K562 (cell line): ENCODE measurements around the gene MOB3B. TPM values are rescaled to one million over a fixed set of nuclear protein-coding genes. Genes with fewer than 3 reads are reported as not detected.

ENCODE experiments used
- ATAC-seq: fragments of 200-7000 bp; cut with Tn5 transposase; 3 replicates; pipeline ENCODE4 v1.9.1; 2020; ENCODE audit warnings: moderate library complexity
- BruUV-seq: library from RNA; stranded (reverse); fragments of 400-500 nt; replicated peaks from 2 replicates; lab custom pipeline; 2021; lab: Mats Ljungman, UMichigan
- CTCF ChIA-PET: fragments of 300-600 bp; formaldehyde crosslinking; extraction: SDS; loops from one replicate; lab custom pipeline; 2021; ENCODE audit warnings: low intra/inter-chr PET ratio; lab: Yijun Ruan, JAX
- POLR2A ChIA-PET: fragments of 300-600, 350-650 bp; sonication (Branson Sonifier 250); formaldehyde crosslinking; extraction: SDS; loops from one replicate; lab custom pipeline; 2021; ENCODE audit warnings: antibody characterized with exemption, inconsistent platforms; lab: Yijun Ruan, JAX
- DNase-seq, 4 experiments: peaks; one replicate each; pipeline versions ENCODE4 v3.0.0 to v3.0.0-alpha.2; 2011 to 2018; ENCODE audit warnings: low spot score in 3 of 4, mixed read lengths in 3 of 4; ENCODE audit errors: extremely low read depth in 1 of 4
- FAIRE-seq: peaks from 2 replicates; lab custom pipeline; 2011; peaks lifted over from hg19 to GRCh38; lab: Jason Lieb, UNC
- H2AFZ ChIP-seq: 2 replicates; pipeline ENCODE4 v1.6.0; 2011; ENCODE audit warnings: low read depth, low read length, control low read depth, inconsistent platforms
- H3K27ac ChIP-seq: fragments of 200-600 bp; 3 replicates; pipeline ENCODE4 v1.8.0; 2011; ENCODE audit warnings: low read depth, mild to moderate bottlenecking, control low read depth, inconsistent platforms, low read length, moderate library complexity, mixed read lengths; ENCODE audit errors: extremely low read depth
- H3K27me3 ChIP-seq, 2 experiments: fragments of 300-600 bp in 1 of 2; 2 replicates in 1 of 2; 3 replicates in 1 of 2; pipeline versions ENCODE4 v1.6.0 to v1.8.0; 2011; ENCODE audit warnings: inconsistent platforms in 2 of 2, low read length in 2 of 2, mild to moderate bottlenecking in 1 of 2, mixed read lengths in 1 of 2, moderate library complexity in 1 of 2; ENCODE audit not compliant: control insufficient read depth in 2 of 2, insufficient read depth in 2 of 2
- H3K36me3 ChIP-seq: fragments of 300-600 bp; 3 replicates; pipeline ENCODE4 v1.8.0; 2011; ENCODE audit warnings: mild to moderate bottlenecking, low read length, inconsistent platforms; ENCODE audit not compliant: control insufficient read depth, insufficient read depth
- H3K4me1 ChIP-seq, 2 experiments: fragments of 200-600 bp in 1 of 2; replicated peaks in 1 of 2; 2 replicates in 1 of 2; 3 replicates in 1 of 2; pipeline versions ENCODE4 v1.5.1 to v1.8.0; 2011; ENCODE audit warnings: inconsistent platforms in 2 of 2, low read length in 2 of 2, mild to moderate bottlenecking in 1 of 2, mixed read lengths in 1 of 2, moderate library complexity in 1 of 2; ENCODE audit not compliant: control insufficient read depth in 2 of 2, insufficient read depth in 2 of 2
- H3K4me2 ChIP-seq: 2 replicates; pipeline ENCODE4 v1.6.1; 2011; ENCODE audit warnings: low read length, control low read depth, inconsistent platforms, mixed read lengths; ENCODE audit not compliant: insufficient read depth
- H3K4me3 ChIP-seq: fragments of 200-600 bp; sonication (generic), shearing (Covaris generic); 2 replicates; pipeline ENCODE4 v1.5.1; 2016; ENCODE audit warnings: control low read depth, inconsistent platforms
- H3K79me2 ChIP-seq: fragments of 200-600 bp; 3 replicates; pipeline ENCODE4 v1.8.0; 2011; ENCODE audit warnings: low read length, inconsistent platforms; ENCODE audit not compliant: control insufficient read depth, insufficient read depth
- H3K9ac ChIP-seq, 2 experiments: 2 replicates each; pipeline versions ENCODE4 v1.6.0 to v1.6.1; 2011; ENCODE audit warnings: low read depth in 2 of 2, low read length in 2 of 2, control low read depth in 1 of 2, inconsistent platforms in 1 of 2, mild to moderate bottlenecking in 1 of 2, mixed read lengths in 1 of 2; ENCODE audit not compliant: insufficient read depth in 1 of 2
- H3K9me1 ChIP-seq: one replicate; pipeline ENCODE4 v1.6.0; 2011; ENCODE audit warnings: inconsistent platforms, mild to moderate bottlenecking, low read length, moderate library complexity; ENCODE audit not compliant: control insufficient read depth, insufficient read depth
- H3K9me3 ChIP-seq: replicated peaks from 2 replicates; pipeline ENCODE4 v1.5.1; 2011; ENCODE audit warnings: low read depth, low read length, inconsistent platforms; ENCODE audit not compliant: control insufficient read depth, insufficient read depth
- H4K20me1 ChIP-seq: replicated peaks from 2 replicates; pipeline ENCODE4 v1.6.1; 2011; ENCODE audit warnings: low read length, inconsistent platforms, mixed read lengths; ENCODE audit not compliant: control insufficient read depth, insufficient read depth
- AFF1 ChIP-seq, 2 experiments: fragments of 450-650 bp; IDR thresholded peaks; 2 replicates each; pipeline ENCODE4 v1.6.1; 2018; ENCODE audit warnings: mild to moderate bottlenecking in 2 of 2, low read depth in 1 of 2; ENCODE audit not compliant: partially characterized antibody in 2 of 2
- ELK3 ChIP-seq: fragments of 450-650 bp; formaldehyde crosslinking; IDR thresholded peaks from 2 replicates; pipeline ENCODE4 v1.4.0; 2020; ENCODE audit warnings: mild to moderate bottlenecking
- HMGXB4 ChIP-seq: sonication (generic); formaldehyde crosslinking; IDR thresholded peaks from 2 replicates; pipeline ENCODE4 v1.8.1; 2023; ENCODE audit warnings: mild to moderate bottlenecking, missing genetic modification reagents
- PBX2 ChIP-seq, 2 experiments: IDR thresholded peaks in 1 of 2; conservative IDR thresholded peaks in 1 of 2; 2 replicates each; pipeline ENCODE4 v1.6.1; 2016; ENCODE audit warnings: low read depth in 2 of 2, mild to moderate bottlenecking in 1 of 2, missing compliant biosample characterization in 1 of 2, missing genetic modification characterization in 1 of 2, moderate library complexity in 1 of 2
- RFX5 ChIP-seq: IDR thresholded peaks from 2 replicates; pipeline ENCODE4 v1.6.1; 2011; ENCODE audit warnings: low read depth, mild to moderate bottlenecking, improper control_type of control experiment, low read length
- SMC3 ChIP-seq: conservative IDR thresholded peaks from 2 replicates; pipeline ENCODE4 v1.6.1; 2011; ENCODE audit warnings: low read depth, low read length, improper control_type of control experiment; ENCODE audit not compliant: insufficient read depth
- SRSF1 ChIP-seq: fragments of 200-400 bp; formaldehyde crosslinking; IDR thresholded peaks from 2 replicates; pipeline ENCODE4 v1.6.1; 2017; ENCODE audit warnings: mild to moderate bottlenecking, low read depth, low read length, moderate library complexity
- ZNF140 ChIP-seq: fragments of 250-450 bp; sonication (Bioruptor Pico); IDR thresholded peaks from 2 replicates; pipeline ENCODE4 v1.8.0; 2021; ENCODE audit warnings: moderate library complexity, mild to moderate bottlenecking, inconsistent platforms
- ZNF589 ChIP-seq: fragments of 200-800 bp; sonication (Bioruptor generic); IDR thresholded peaks from 2 replicates; pipeline ENCODE4 v1.6.1; 2016; ENCODE audit warnings: low read depth, missing genetic modification characterization, missing compliant biosample characterization
- WGBS: fragments of 100-300 bp; shearing (Covaris generic); methylation state at CpG from one replicate; pipeline ENCODE4 v1.1.6; 2016; ENCODE audit warnings: low coverage, mixed read lengths; ENCODE audit not compliant: insufficient coverage; ENCODE audit errors: missing lambda C conversion rate; 5-methylcytosine and 5-hydroxymethylcytosine counted together
- in situ Hi-C: fragments of 300-500 bp; cut with MboI; formaldehyde crosslinking; loops from 4 replicates; pipeline ENCODE4 v1.15.0; 2018; ENCODE audit warnings: inconsistent platforms, mixed read lengths
- intact Hi-C: fragments of 100-400 bp; cut with micrococcal nuclease; formaldehyde crosslinking; loops from 2 replicates; pipeline ENCODE4 v1.14.2; 2022
- polyA plus RNA-seq, 8 experiments: library from polyadenylated mRNA; depleted of rRNA in 4 of 8; stranded (reverse) in 5 of 8; unstranded in 3 of 8; fragments of >200 nt; fragmentation: Nextera tagmentation in 2 of 8; fragmentation: Illumina TruSeq in 1 of 8; extraction: Ambion mirVana in 2 of 8; extraction: Trizol in 1 of 8; gene quantifications; 2 replicates each; pipeline versions ENCODE4 v1.2.1 to v1.2.3, GENCODE V29; 2011 to 2014; ENCODE audit warnings: inconsistent platforms in 1 of 8, missing spikeins in 1 of 8
- total RNA-seq, 7 experiments: library from RNA; depleted of rRNA in 6 of 7; stranded (reverse); fragments of >200 nt in 6 of 7; fragmentation: Illumina TruSeq in 2 of 7; extraction: Trizol in 2 of 7; gene quantifications; 2 replicates each; pipeline versions ENCODE4 v1.2.1 to v1.2.3, GENCODE V29; 2011 to 2021; ENCODE audit warnings: low replicate concordance in 1 of 7

Gene MOB3B
- total and polyA plus RNA-seq, 9 of the 15 experiments (the other 6 are each of a cell fraction or from before 2014, with no cell fraction given): 3.6 to 12.8 (median 7.2) TPM

GRCh38 chr9:27339661-27340284, 189.8 kb downstream of the MOB3B start (continued):
- TF ChIP-seq HMGXB4 (CRISPR knock-in tag): no peak

- H3K4me1 ChIP-seq: no peaks in the 10 kb centered on the region; a peak in 1 of 5 replicates
- H3K36me3 ChIP-seq: peaks cover 4% of the 10 kb centered on the region; the same call in 1 of the 3 replicates
- no CpG with 5 or more reads among the region's 9 CpGs for WGBS
- no peak overlapping the region for H3K4me2 ChIP-seq
- DNase-seq: no peak
- no peak overlapping the region for H2AFZ ChIP-seq
- no peaks in the 10 kb centered on the region for H3K9me1 ChIP-seq
- intact Hi-C loops: loop anchor here (10.0 kb wide), 1 partner anchor 106 kb away; no protein-coding TSS in a partner anchor
- H3K27ac ChIP-seq: no peak overlapping the region
- H3K79me2 ChIP-seq: no peaks in the 10 kb centered on the region
- no peaks in the 10 kb centered on the region for H3K9me3 ChIP-seq
- BruUV-seq: no TSS peak
- H3K4me3 ChIP-seq: no peak overlapping the region
- no peak for FAIRE-seq
- ChIA-PET CTCF (no interaction called here), POLR2A (no interaction called here)
- no peak for ATAC-seq
- no peak overlapping the region for H3K9ac ChIP-seq
- no peaks in the 10 kb centered on the region for H3K27me3 ChIP-seq
- in situ Hi-C loops: loop anchor here (5.0 kb wide), 1 partner anchor 194 kb away; no protein-coding TSS in a partner anchor
- H4K20me1 ChIP-seq: no peaks in the 10 kb centered on the region
- no peak for TF ChIP-seq SRSF1
- no peak for TF ChIP-seq ELK3 (CRISPR knock-in tag)
- no peak for TF ChIP-seq SMC3
- TF ChIP-seq ZNF140 (CRISPR knock-in tag): no peak
- TF ChIP-seq AFF1 (IDR thresholded peaks at IDR 0.05; ENCODE audit: low read depth in 1 of 2, partially characterized antibody in 2 of 2): no peak
- TF ChIP-seq RFX5: no peak
- TF ChIP-seq ZNF589 (CRISPR knock-in tag): no peak
- no peak for TF ChIP-seq PBX2 (CRISPR knock-in tag; IDR thresholded peaks at IDR 0.05; ENCODE audit: low read depth)
- no peak for TF ChIP-seq PBX2 (tag; conservative IDR thresholded peaks at IDR 0.05; ENCODE audit: low read depth)
Observed at GRCh38 chr9:27338527-27338903, 191.1 kb downstream of the MOB3B start.
